GM12878 (cell line): Measurements from ENCODE around the gene DIO1. TPM values are rescaled to one million over a fixed set of nuclear protein-coding genes. Genes with fewer than 3 reads are reported as not detected.

Source experiments
- ATAC-seq: fragments of 200-7000 bp; cut with Tn5 transposase; 3 replicates; pipeline ENCODE4 v1.9.1; 2020; ENCODE audit warnings: mild to moderate bottlenecking, moderate library complexity
- BruUV-seq: library from RNA; stranded (reverse); fragments of 400-500 nt; replicated peaks from 2 replicates; lab custom pipeline; 2021; lab: Mats Ljungman, UMichigan
- CTCF ChIA-PET: fragments of 300-600 bp; sonication (Branson Sonifier 250); formaldehyde crosslinking; extraction: SDS; loops from one replicate; lab custom pipeline; 2021; ENCODE audit warnings: inconsistent platforms; lab: Yijun Ruan, JAX
- POLR2A ChIA-PET: fragments of 350-600 bp; formaldehyde crosslinking; extraction: SDS; loops from one replicate; lab custom pipeline; 2021; ENCODE audit warnings: inconsistent platforms; lab: Charles Lee
- RAD21 ChIA-PET: fragments of 300-600 bp; sonication (Branson Sonifier 250); formaldehyde crosslinking; loops from one replicate; lab custom pipeline; 2023; ENCODE audit warnings: antibody characterized with exemption; ENCODE audit not compliant: unreplicated experiment; lab: Charles Lee
- SMC1A ChIA-PET: fragments of 300-600 bp; sonication (Branson Sonifier 250); formaldehyde crosslinking; loops from one replicate; lab custom pipeline; 2023; ENCODE audit not compliant: unreplicated experiment, uncharacterized antibody; lab: Charles Lee
- DNase-seq: peaks from one replicate; pipeline ENCODE4 v3.0.0-alpha.2; 2011; ENCODE audit warnings: low read depth, low spot score
- FAIRE-seq: peaks from 3 replicates; lab custom pipeline; 2011; peaks lifted over from hg19 to GRCh38; lab: Jason Lieb, UNC
- H2AFZ ChIP-seq: 2 replicates; pipeline ENCODE4 v1.6.0; 2011; ENCODE audit warnings: low read depth, low read length, control low read depth; ENCODE audit not compliant: control insufficient read depth
- H3K27ac ChIP-seq: 2 replicates; pipeline ENCODE4 v1.5.1; 2011; ENCODE audit warnings: control low read depth; ENCODE audit not compliant: control insufficient read depth, insufficient read depth
- H3K27me3 ChIP-seq, 2 experiments: replicated peaks in 1 of 2; 2 replicates each; pipeline versions ENCODE4 v1.6.0 to v1.6.1; 2011; ENCODE audit warnings: low read length in 1 of 2; ENCODE audit not compliant: control insufficient read depth in 2 of 2, insufficient read depth in 2 of 2
- H3K36me3 ChIP-seq, 2 experiments: 2 replicates each; pipeline ENCODE4 v1.5.1; 2011; ENCODE audit warnings: low read length in 1 of 2; ENCODE audit not compliant: control insufficient read depth in 2 of 2, insufficient read depth in 2 of 2
- H3K4me1 ChIP-seq: 2 replicates; pipeline ENCODE4 v1.6.1; 2011; ENCODE audit warnings: mild to moderate bottlenecking, low read length, moderate library complexity, mixed read lengths; ENCODE audit not compliant: control insufficient read depth, insufficient read depth
- H3K4me2 ChIP-seq: 2 replicates; pipeline ENCODE4 v1.6.0; 2011; ENCODE audit warnings: control low read depth; ENCODE audit not compliant: control insufficient read depth, insufficient read depth
- H3K4me3 ChIP-seq: fragments of 200-600 bp; sonication (generic); 2 replicates; pipeline ENCODE4 v1.5.1; 2016
- H3K79me2 ChIP-seq: 2 replicates; pipeline ENCODE4 v1.6.0; 2011; ENCODE audit warnings: low read length; ENCODE audit not compliant: control insufficient read depth, insufficient read depth
- H3K9ac ChIP-seq: 2 replicates; pipeline ENCODE4 v1.8.0; 2011; ENCODE audit warnings: low read length, control low read depth, mixed read lengths; ENCODE audit not compliant: control insufficient read depth, insufficient read depth
- H3K9me3 ChIP-seq: replicated peaks from 3 replicates; pipeline ENCODE4 v1.5.1; 2011; ENCODE audit warnings: mild to moderate bottlenecking, low read length; ENCODE audit not compliant: control insufficient read depth, insufficient read depth
- H4K20me1 ChIP-seq: 2 replicates; pipeline ENCODE4 v1.6.0; 2011; ENCODE audit not compliant: control insufficient read depth, insufficient read depth
- BCL11A ChIP-seq: IDR thresholded peaks from 2 replicates; pipeline ENCODE4 v1.6.1; 2011; ENCODE audit warnings: low read depth, low read length
- BCL3 ChIP-seq: IDR thresholded peaks from 2 replicates; pipeline ENCODE4 v1.6.1; 2011; ENCODE audit warnings: borderline replicate concordance, low read depth, mild to moderate bottlenecking, moderate library complexity, low read length; ENCODE audit not compliant: insufficient read depth, poor library complexity, severe bottlenecking
- KLF5 ChIP-seq: fragments of 450-650 bp; IDR thresholded peaks from 2 replicates; pipeline ENCODE4 v1.6.1; 2014; ENCODE audit warnings: mild to moderate bottlenecking; ENCODE audit not compliant: partially characterized antibody
- NR2C1 ChIP-seq: fragments of 450-650 bp; IDR thresholded peaks from 2 replicates; pipeline ENCODE4 v1.6.1; 2017; ENCODE audit warnings: antibody characterized with exemption, mild to moderate bottlenecking, moderate library complexity
- PML ChIP-seq: IDR thresholded peaks from 2 replicates; pipeline ENCODE4 v1.6.1; 2012; ENCODE audit warnings: low read length, inconsistent platforms
- RAD51 ChIP-seq: fragments of 450-650 bp; IDR thresholded peaks from 2 replicates; pipeline ENCODE4 v1.6.1; 2016; ENCODE audit warnings: moderate library complexity, mild to moderate bottlenecking, inconsistent platforms
- SUPT20H ChIP-seq: IDR thresholded peaks from 2 replicates; pipeline ENCODE4 v1.6.1; 2011; ENCODE audit warnings: low read depth, mild to moderate bottlenecking, low read length, moderate library complexity, borderline replicate concordance; ENCODE audit not compliant: control insufficient read depth
- TBL1XR1 ChIP-seq: IDR thresholded peaks from 2 replicates; pipeline ENCODE4 v1.6.1; 2012; ENCODE audit warnings: low read depth, low read length, improper control_type of control experiment
- YBX1 ChIP-seq: fragments of 450-650 bp; IDR thresholded peaks from 2 replicates; pipeline ENCODE4 v1.6.1; 2016; ENCODE audit warnings: antibody characterized with exemption
- WGBS: methylation state at CpG from one replicate; pipeline ENCODE4 v1.1.6; 2016; ENCODE audit warnings: low lambda C conversion rate; ENCODE audit not compliant: insufficient replicate concordance, insufficient coverage; ENCODE audit errors: missing lambda C conversion rate; 5-methylcytosine and 5-hydroxymethylcytosine counted together
- in situ Hi-C: fragments of 300-500 bp; cut with MboI; formaldehyde crosslinking; loops from 9 replicates; pipeline ENCODE4 v1.14.3; 2018; ENCODE audit warnings: mixed read lengths
- intact Hi-C: fragments of 100-400 bp; cut with micrococcal nuclease; formaldehyde crosslinking; loops from one replicate; pipeline ENCODE4 v1.14.2; 2022; ENCODE audit not compliant: unreplicated experiment
- polyA plus RNA-seq, 11 experiments: library from polyadenylated mRNA; depleted of rRNA in 4 of 11; unstranded in 6 of 11; stranded (reverse) in 5 of 11; fragments of >200 nt; fragmentation: Nextera tagmentation in 4 of 11; fragmentation: Illumina TruSeq in 1 of 11; extraction: Ambion mirVana in 4 of 11; extraction: Trizol in 1 of 11; gene quantifications; 1 replicate in 1 of 11; 2 replicates in 10 of 11; pipeline versions ENCODE4 v1.2.1 to v1.2.3, GENCODE V29; 2011 to 2016; ENCODE audit warnings: inconsistent platforms in 2 of 11, missing spikeins in 2 of 11, low read depth in 1 of 11
- total RNA-seq, 4 experiments: library from RNA; depleted of rRNA in 3 of 4; stranded (reverse); fragments of >200 nt in 3 of 4; fragmentation: Illumina TruSeq in 1 of 4; extraction: Trizol in 1 of 4; gene quantifications; 2 replicates each; pipeline versions ENCODE4 v1.2.1 to v1.2.3, GENCODE V29; 2013 to 2021
- TF ChIP-seq, protein P1 (sequence below): fragments of 450-650 bp; IDR thresholded peaks from 2 replicates; pipeline ENCODE4 v1.6.1; 2016; ENCODE audit warnings: mild to moderate bottlenecking

The DIO1 gene
- total and polyA plus RNA-seq, 10 of the 15 experiments (the other 5 are each of a cell fraction or from before 2014, with no cell fraction given) = 0.11 to 0.26 (median 0.12) TPM; not detected in 6

GRCh38 chr1:53851571-53852285 is 42.3 kb upstream of the DIO1 start:
- intact Hi-C loops = no loop called here
- WGBS = 90% methylated on average over 9 of the region's 9 CpGs
- DNase-seq (no peak), ATAC-seq (no peak), FAIRE-seq (no peak)
- CTCF ChIA-PET = interaction anchor here (0.6 to 1.5 kb wide), 3 partner anchors 9 to 105 kb away, joined by 3 to 7 read pairs (median 3); no protein-coding TSS in a partner anchor
- H3K27ac ChIP-seq = no peak overlapping the region
- H2AFZ ChIP-seq = no peak overlapping the region
- in situ Hi-C loops = loop anchor here (25.0 kb wide), 1 partner anchor 211 kb away; the partner anchor contains the start of genes TCEANC2 and TMEM59
- no peaks in the 10 kb centered on the region; a peak in 2 of 4 replicates for H3K36me3 ChIP-seq
- H3K9ac ChIP-seq = no peak overlapping the region
- H3K4me3 ChIP-seq = no peak overlapping the region
- no peaks in the 10 kb centered on the region for H3K79me2 ChIP-seq
- TF ChIP-seq NR2C1 (no peak), TBL1XR1 (no peak), YBX1 (no peak), KLF5 (no peak), RAD51 (no peak), PML (no peak), BCL3 (no peak), BCL11A (no peak), SUPT20H (no peak)
- TF ChIP-seq, protein P1, sequence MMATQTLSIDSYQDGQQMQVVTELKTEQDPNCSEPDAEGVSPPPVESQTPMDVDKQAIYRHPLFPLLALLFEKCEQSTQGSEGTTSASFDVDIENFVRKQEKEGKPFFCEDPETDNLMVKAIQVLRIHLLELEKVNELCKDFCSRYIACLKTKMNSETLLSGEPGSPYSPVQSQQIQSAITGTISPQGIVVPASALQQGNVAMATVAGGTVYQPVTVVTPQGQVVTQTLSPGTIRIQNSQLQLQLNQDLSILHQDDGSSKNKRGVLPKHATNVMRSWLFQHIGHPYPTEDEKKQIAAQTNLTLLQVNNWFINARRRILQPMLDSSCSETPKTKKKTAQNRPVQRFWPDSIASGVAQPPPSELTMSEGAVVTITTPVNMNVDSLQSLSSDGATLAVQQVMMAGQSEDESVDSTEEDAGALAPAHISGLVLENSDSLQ = no peak
- H4K20me1 ChIP-seq = no peaks in the 10 kb centered on the region
- H3K27me3 ChIP-seq = no peaks in the 10 kb centered on the region
- H3K9me3 ChIP-seq = no peaks in the 10 kb centered on the region
- RAD21 ChIA-PET = no interaction called here
- SMC1A ChIA-PET = interaction anchor here (0.8 to 1.8 kb wide), 3 partner anchors 9 to 108 kb away, joined by 3 to 6 read pairs (median 4); no protein-coding TSS in a partner anchor
- H3K4me2 ChIP-seq = no peak overlapping the region
- POLR2A ChIA-PET = interaction anchor here (0.7 kb wide), 2 partner anchors 16 to 97 kb away, joined by 4 to 8 read pairs; no protein-coding TSS in a partner anchor
- no TSS peak for BruUV-seq
- H3K4me1 ChIP-seq = no peaks in the 10 kb centered on the region
